ENCODE measurements around the gene GABRD. TPM values are rescaled to one million over a fixed set of nuclear protein-coding genes. Genes with fewer than 3 reads are reported as not detected.
A peak's percentile ranks its signal among the peaks of the same experiment; 100 is the strongest.

The GABRD gene
- total RNA-seq, result not detected
- polyA plus RNA-seq (2013, experiment 1 of 2), result 1.1 TPM
- 1.2 TPM for polyA plus RNA-seq (2013, experiment 2 of 2)
- long read RNA-seq, experiment 1, result 0 reads
- long read RNA-seq, experiment 2, result 0 reads
- long read RNA-seq, experiment 3, partial matches to known transcripts, result 0 of 2 reads
- long read RNA-seq, experiment 3, other reads (novel, unspliced or antisense), result 0 of 2 reads
- long read RNA-seq, experiment 4, result 0 reads

GRCh38 chr1:2019172-2019543 lies at the start of gene GABRD:
GABRD (plus strand) TSS chr1:2019345; CDS start chr1:2019424, 79 bp downstream.
- Histone ChIP-seq H3K4me1 (ENCODE audit: control insufficient read depth, insufficient read depth, low read length) (no peaks in the 10 kb centered on the region), H3K4me3 (ENCODE audit: low read length) (no peak within 1 kb of the TSS), H3K27ac (ENCODE audit: low read depth, low read length) (no peak within 1 kb of the TSS), H3K36me3 (ENCODE audit: control insufficient read depth, insufficient read depth, low read length) (no peaks in the 10 kb centered on the region), H3K9ac (ENCODE audit: extremely low read depth, low read length, poor library complexity, severe bottlenecking) (no peak within 1 kb of the TSS), H3K27me3 (ENCODE audit: control insufficient read depth, insufficient read depth, low read length, poor library complexity, severe bottlenecking) (peaks cover 50% of the 10 kb centered on the region), H3K9me3 (ENCODE audit: control insufficient read depth, low read length) (no peaks in the 10 kb centered on the region)
- Mint-ChIP-seq H3K27me3 (ENCODE audit: insufficient read depth) (peaks cover 42% of the 10 kb centered on the region), H3K36me3 (ENCODE audit: low read depth) (no peaks in the 10 kb centered on the region), H3K9me3 (no peaks in the 10 kb centered on the region), H3K4me3 (peak within 1 kb of the TSS; percentile 49), H3K4me1 (no peaks in the 10 kb centered on the region), H3K27ac (no peak within 1 kb of the TSS)
- DNase-seq, result no peak
- WGBS, 2 experiments (ENCODE audit: insufficient coverage in 1 of 2, insufficient read length in 1 of 2), result 0% methylated on average over 2 to 49 of the region's 60 CpGs
- TF ChIP-seq CTCF (conservative IDR thresholded peaks at IDR 0.05), result no peak

GRCh38 chr1:1969505-1969900 lies 49.6 kb upstream of the GABRD start:
- 90 to 93% methylated on average over 5 to 10 of the region's 10 CpGs for WGBS, 2 experiments (ENCODE audit: insufficient coverage in 1 of 2, insufficient read length in 1 of 2)
- no peak overlapping the region for H3K4me3 Mint-ChIP-seq
- no peak for TF ChIP-seq CTCF (conservative IDR thresholded peaks at IDR 0.05)
- H3K36me3 ChIP-seq (ENCODE audit: control insufficient read depth, insufficient read depth, low read length), result no peaks in the 10 kb centered on the region
- H3K4me1 ChIP-seq (ENCODE audit: control insufficient read depth, insufficient read depth, low read length), result no peaks in the 10 kb centered on the region
- H3K4me1 Mint-ChIP-seq, result no peaks in the 10 kb centered on the region
- H3K4me3 ChIP-seq (ENCODE audit: low read length), result no peak overlapping the region
- no peaks in the 10 kb centered on the region for H3K9me3 ChIP-seq (ENCODE audit: control insufficient read depth, low read length)
- H3K27me3 ChIP-seq (ENCODE audit: control insufficient read depth, insufficient read depth, low read length, poor library complexity, severe bottlenecking), result no peaks in the 10 kb centered on the region
- H3K36me3 Mint-ChIP-seq (ENCODE audit: low read depth), result no peaks in the 10 kb centered on the region
- H3K9ac ChIP-seq (ENCODE audit: extremely low read depth, low read length, poor library complexity, severe bottlenecking), result no peak overlapping the region
- no peak overlapping the region for H3K27ac Mint-ChIP-seq
- H3K9me3 Mint-ChIP-seq, result peaks cover 2% of the 10 kb centered on the region
- DNase-seq, result no peak
- H3K27ac ChIP-seq (ENCODE audit: low read depth, low read length), result no peak overlapping the region
- no peaks in the 10 kb centered on the region for H3K27me3 Mint-ChIP-seq (ENCODE audit: insufficient read depth)

- no peak for DNase-seq
- no peaks in the 10 kb centered on the region for H3K27me3 ChIP-seq (ENCODE audit: control insufficient read depth, insufficient read depth, low read length, poor library complexity, severe bottlenecking)
- no peak overlapping the region for H3K27ac ChIP-seq (ENCODE audit: low read depth, low read length)
- no peak overlapping the region for H3K4me3 ChIP-seq (ENCODE audit: low read length)
- Mint-ChIP-seq H3K4me1 (no peaks in the 10 kb centered on the region), H3K36me3 (ENCODE audit: low read depth) (no peaks in the 10 kb centered on the region), H3K27ac (no peak overlapping the region), H3K9me3 (peaks cover 2% of the 10 kb centered on the region), H3K4me3 (no peak overlapping the region), H3K27me3 (ENCODE audit: insufficient read depth) (no peaks in the 10 kb centered on the region)
- no peaks in the 10 kb centered on the region for H3K4me1 ChIP-seq (ENCODE audit: control insufficient read depth, insufficient read depth, low read length)
- WGBS, 2 experiments (ENCODE audit: insufficient coverage in 1 of 2, insufficient read length in 1 of 2), result 87 to 91% methylated on average over 17 to 29 of the region's 29 CpGs
- no peaks in the 10 kb centered on the region for H3K36me3 ChIP-seq (ENCODE audit: control insufficient read depth, insufficient read depth, low read length)
- no peak overlapping the region for H3K9ac ChIP-seq (ENCODE audit: extremely low read depth, low read length, poor library complexity, severe bottlenecking)
- no peaks in the 10 kb centered on the region for H3K9me3 ChIP-seq (ENCODE audit: control insufficient read depth, low read length)
- no peak for TF ChIP-seq CTCF (conservative IDR thresholded peaks at IDR 0.05)
Measured at GRCh38 chr1:1969953-1970716, 49.0 kb upstream of the GABRD start.

Data from endodermal cell (in vitro differentiated cells).